Measurements from ENCODE around the gene NDUFAF7.

- TF ChIP-seq GATA2 (IDR thresholded peaks at IDR 0.05; ENCODE audit: low read depth, low read length) (no peak), GATA3 (IDR thresholded peaks at IDR 0.05; ENCODE audit: low read depth, low read length) (no peak)
These were observed 60.2 kb downstream of the NDUFAF7 start for GRCh38 chr2:37291680-37292079.
